Stomach (tissue), 4 donors: ENCODE results near the gene HNRNPAB.

ENCODE experiments used
- CTCF ChIP-seq, 7 experiments: fragments of 450-650 bp in 4 of 7; fragments of 200-600 bp in 3 of 7; sonication (generic) in 3 of 7; IDR thresholded peaks; one replicate each; pipeline ENCODE4 v1.5.1; 2016 to 2019; ENCODE audit warnings: antibody characterized with exemption in 7 of 7, control low read depth in 2 of 7, mild to moderate bottlenecking in 1 of 7
- POLR2A ChIP-seq, 4 donors: fragments of 450-650 bp; IDR thresholded peaks; one replicate each; pipeline ENCODE4 v1.6.1; 2016; ENCODE audit warnings: antibody characterized with exemption in 4 of 4, control low read depth in 2 of 4, mild to moderate bottlenecking in 1 of 4, moderate library complexity in 1 of 4
- POLR2AphosphoS5 ChIP-seq, 3 donors: sonication (generic); formaldehyde crosslinking; IDR thresholded peaks; one replicate each; pipeline ENCODE4 v1.6.1; 2016; ENCODE audit warnings: antibody characterized with exemption in 3 of 3

DNA sequence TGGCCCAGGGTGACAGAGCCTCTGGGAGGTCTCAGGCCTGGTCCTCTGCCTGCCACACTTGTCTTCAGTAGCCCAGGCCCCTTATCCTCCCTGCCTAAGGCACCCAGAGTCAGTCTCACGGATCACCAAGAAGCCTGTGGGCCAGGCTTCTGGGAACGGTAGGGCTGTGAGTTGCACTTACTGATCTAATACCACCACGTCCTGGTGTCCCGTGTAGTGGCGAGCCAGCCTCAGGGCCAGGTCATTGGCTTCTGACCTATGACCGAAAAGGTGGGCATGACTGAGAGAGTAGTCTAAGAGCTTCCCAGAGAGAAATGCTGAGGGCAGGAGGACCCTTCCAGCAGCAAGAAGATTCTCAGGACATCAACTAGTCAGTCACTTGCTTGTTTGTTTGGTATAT lies 20.8 kb downstream of the HNRNPAB start:
- TF ChIP-seq CTCF (IDR thresholded peaks at IDR 0.05) (no peak), POLR2AphosphoS5 (IDR thresholded peaks at IDR 0.05) (no peak), POLR2A (IDR thresholded peaks at IDR 0.05) (no peak)
